Measurements from ENCODE around the gene LRRC3C.
"Not testable (repeated sequence)": the region's sequence is repeated elsewhere in the genome, so short reads cannot be mapped to it uniquely, and the experiment has no call there.

Gene LRRC3C

GRCh38 chr17:39927101-39927928 is at the start of gene LRRC3C, which contains the start of gene ORMDL3:
Gene LRRC3C, plus strand, starts transcription at chr17:39927732. Its CDS starts 13,792 bp downstream, at chr17:39941524.
Gene ORMDL3, minus strand, starts transcription at chr17:39927601. Its CDS starts 3,398 bp downstream, at chr17:39924203.
- DNase-seq (ENCODE audit: low read depth in 1 of 2, low spot score in 1 of 2): peak; percentile 79 to 85

GRCh38 chr17:39886102-39886501 is 41.4 kb upstream of the LRRC3C start:
- not testable (repeated sequence) for DNase-seq (ENCODE audit: low read depth in 1 of 2, low spot score in 1 of 2)

GRCh38 chr17:39887078-39887477 is 40.5 kb upstream of the LRRC3C start:
- no peak for DNase-seq (ENCODE audit: low read depth in 1 of 2, low spot score in 1 of 2)

- DNase-seq (ENCODE audit: low read depth in 1 of 2, low spot score in 1 of 2): no peak
These were observed 38.3 kb upstream of the LRRC3C start for GRCh38 chr17:39889200-39889599.

- DNase-seq (ENCODE audit: low read depth in 1 of 2, low spot score in 1 of 2): no peak
These were observed 32.7 kb upstream of the LRRC3C start for GRCh38 chr17:39894681-39895376.

- DNase-seq (ENCODE audit: low read depth in 1 of 2, low spot score in 1 of 2): no peak
These were observed 29.4 kb upstream of the LRRC3C start for GRCh38 chr17:39898088-39898487.

- DNase-seq (ENCODE audit: low read depth in 1 of 2, low spot score in 1 of 2): no peak
These were observed 28.3 kb upstream of the LRRC3C start for GRCh38 chr17:39899215-39899614.

- not testable (repeated sequence) for DNase-seq (ENCODE audit: low read depth in 1 of 2, low spot score in 1 of 2)
These were observed 25.5 kb upstream of the LRRC3C start for GRCh38 chr17:39902027-39902426.

GRCh38 chr17:39903158-39903884 is 24.2 kb upstream of the LRRC3C start:
- no peak for DNase-seq (ENCODE audit: low read depth in 1 of 2, low spot score in 1 of 2)

- DNase-seq (ENCODE audit: low read depth in 1 of 2, low spot score in 1 of 2): no peak
These were observed 22.6 kb upstream of the LRRC3C start for GRCh38 chr17:39904990-39905288.

GRCh38 chr17:39908789-39909352 is 18.7 kb upstream of the LRRC3C start:
- no peak for DNase-seq (ENCODE audit: low read depth in 1 of 2, low spot score in 1 of 2)

GRCh38 chr17:39913989-39914388 is 13.5 kb upstream of the LRRC3C start:
- no peak for DNase-seq (ENCODE audit: low read depth in 1 of 2, low spot score in 1 of 2)

GRCh38 chr17:39915559-39915958 is 12.0 kb upstream of the LRRC3C start:
- DNase-seq (ENCODE audit: low read depth in 1 of 2, low spot score in 1 of 2): no peak

GRCh38 chr17:39916918-39917317 is 10.6 kb upstream of the LRRC3C start:
- DNase-seq (ENCODE audit: low read depth in 1 of 2, low spot score in 1 of 2): no peak

GRCh38 chr17:39919087-39919683 is 8.3 kb upstream of the LRRC3C start:
- no peak for DNase-seq (ENCODE audit: low read depth in 1 of 2, low spot score in 1 of 2)

GRCh38 chr17:39920218-39921210 is 7.0 kb upstream of the LRRC3C start:
- peak; percentile 22 to 51 for DNase-seq (ENCODE audit: low read depth in 1 of 2, low spot score in 1 of 2)

GRCh38 chr17:39921323-39921722 is 6.2 kb upstream of the LRRC3C start:
- DNase-seq (ENCODE audit: low read depth in 1 of 2, low spot score in 1 of 2): no peak

- no peak for DNase-seq (ENCODE audit: low read depth in 1 of 2, low spot score in 1 of 2)
These were observed 5.5 kb upstream of the LRRC3C start for GRCh38 chr17:39922006-39922405.

GRCh38 chr17:39923230-39923629 is 4.3 kb upstream of the LRRC3C start:
- no peak for DNase-seq (ENCODE audit: low read depth in 1 of 2, low spot score in 1 of 2)

Measured in stimulated activated CD4-positive, alpha-beta T cell treated with anti-CD3 and anti-CD28 coated beads, Interleukin-15, amount 100 ng/mL, for 1 hour (primary cell).